Measurements from ENCODE around the gene TFCP2L1.

GRCh38 chr2:121258051-121258450, 27.0 kb downstream of the TFCP2L1 start:
- no peak for TF ChIP-seq CTCF (tag by site-specific recombination; IDR thresholded peaks at IDR 0.05)
- TF ChIP-seq TCF7L2 (IDR thresholded peaks at IDR 0.05; ENCODE audit: borderline replicate concordance, low read depth, low read length) = no peak
- TF ChIP-seq, protein P1, sequence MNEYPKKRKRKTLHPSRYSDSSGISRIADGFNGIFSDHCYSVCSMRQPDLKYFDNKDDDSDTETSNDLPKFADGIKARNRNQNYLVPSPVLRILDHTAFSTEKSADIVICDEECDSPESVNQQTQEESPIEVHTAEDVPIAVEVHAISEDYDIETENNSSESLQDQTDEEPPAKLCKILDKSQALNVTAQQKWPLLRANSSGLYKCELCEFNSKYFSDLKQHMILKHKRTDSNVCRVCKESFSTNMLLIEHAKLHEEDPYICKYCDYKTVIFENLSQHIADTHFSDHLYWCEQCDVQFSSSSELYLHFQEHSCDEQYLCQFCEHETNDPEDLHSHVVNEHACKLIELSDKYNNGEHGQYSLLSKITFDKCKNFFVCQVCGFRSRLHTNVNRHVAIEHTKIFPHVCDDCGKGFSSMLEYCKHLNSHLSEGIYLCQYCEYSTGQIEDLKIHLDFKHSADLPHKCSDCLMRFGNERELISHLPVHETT (tag by site-specific recombination; IDR thresholded peaks at IDR 0.05) = no peak
- TF ChIP-seq ZFP3 (tag by site-specific recombination; IDR thresholded peaks at IDR 0.05; ENCODE audit: low read depth) = no peak
- TF ChIP-seq PRDM10 (tag by site-specific recombination; IDR thresholded peaks at IDR 0.05) = no peak
- no peak for TF ChIP-seq ZNF785 (tag by site-specific recombination; IDR thresholded peaks at IDR 0.05)
- TF ChIP-seq ZNF658 (tag by site-specific recombination; IDR thresholded peaks at IDR 0.05) = no peak
- no peak for TF ChIP-seq ZNF423 (tag by site-specific recombination; IDR thresholded peaks at IDR 0.05)
- no peak for TF ChIP-seq ZNF433 (tag by site-specific recombination; IDR thresholded peaks at IDR 0.05; ENCODE audit: low read depth)
- TF ChIP-seq, protein P2, sequence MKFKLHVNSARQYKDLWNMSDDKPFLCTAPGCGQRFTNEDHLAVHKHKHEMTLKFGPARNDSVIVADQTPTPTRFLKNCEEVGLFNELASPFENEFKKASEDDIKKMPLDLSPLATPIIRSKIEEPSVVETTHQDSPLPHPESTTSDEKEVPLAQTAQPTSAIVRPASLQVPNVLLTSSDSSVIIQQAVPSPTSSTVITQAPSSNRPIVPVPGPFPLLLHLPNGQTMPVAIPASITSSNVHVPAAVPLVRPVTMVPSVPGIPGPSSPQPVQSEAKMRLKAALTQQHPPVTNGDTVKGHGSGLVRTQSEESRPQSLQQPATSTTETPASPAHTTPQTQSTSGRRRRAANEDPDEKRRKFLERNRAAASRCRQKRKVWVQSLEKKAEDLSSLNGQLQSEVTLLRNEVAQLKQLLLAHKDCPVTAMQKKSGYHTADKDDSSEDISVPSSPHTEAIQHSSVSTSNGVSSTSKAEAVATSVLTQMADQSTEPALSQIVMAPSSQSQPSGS (tag by site-specific recombination; IDR thresholded peaks at IDR 0.05; ENCODE audit: low read depth) = no peak
- TF ChIP-seq ZNF701 (tag by site-specific recombination; IDR thresholded peaks at IDR 0.05) = no peak
- TF ChIP-seq ZNF24 (tag by site-specific recombination; IDR thresholded peaks at IDR 0.05) = no peak
- TF ChIP-seq MYNN (tag by site-specific recombination; IDR thresholded peaks at IDR 0.05; ENCODE audit: borderline replicate concordance) = no peak
- no peak for TF ChIP-seq ZNF571 (tag by site-specific recombination; IDR thresholded peaks at IDR 0.05)
